IMR-90 (cell line): ENCODE data around the gene HEY2. TPM values are rescaled to one million over a fixed set of nuclear protein-coding genes. Genes with fewer than 3 reads are reported as not detected.

ENCODE experiments used
- ATAC-seq: fragments of 200-7000 bp; cut with Tn5 transposase; 2 replicates; pipeline ENCODE4 v1.9.1; 2020; ENCODE audit warnings: low read depth, mild to moderate bottlenecking, moderate library complexity
- BruUV-seq: library from RNA; stranded (reverse); fragments of 400-500 nt; replicated peaks from 2 replicates; lab custom pipeline; 2021; lab: Mats Ljungman, UMichigan
- CTCF ChIA-PET: fragments of 300-600 bp; formaldehyde crosslinking; extraction: SDS; loops from one replicate; lab custom pipeline; 2021; ENCODE audit warnings: antibody characterized with exemption; lab: Yijun Ruan, JAX
- POLR2A ChIA-PET: fragments of 300-600 bp; sonication (Branson Sonifier 250); formaldehyde crosslinking; loops from one replicate; lab custom pipeline; 2022; ENCODE audit warnings: antibody characterized with exemption; ENCODE audit not compliant: unreplicated experiment; lab: Charles Lee
- DNase-seq: peaks from one replicate; pipeline ENCODE4 v3.0.0; 2013
- H2AFZ ChIP-seq: replicated peaks from 2 replicates; pipeline ENCODE3; 2013; ENCODE audit warnings: low read length, mild to moderate bottlenecking; ENCODE audit not compliant: poor library complexity
- H2AK5ac ChIP-seq: 2 replicates; pipeline ENCODE4 v1.6.1; 2013; ENCODE audit warnings: low read depth, low read length, inconsistent platforms
- H2AK9ac ChIP-seq: replicated peaks from 2 replicates; pipeline ENCODE3; 2013; ENCODE audit warnings: mild to moderate bottlenecking, low read depth, low read length, moderate library complexity; ENCODE audit not compliant: poor library complexity
- H2BK120ac ChIP-seq: 2 replicates; pipeline ENCODE4 v1.6.1; 2013; ENCODE audit warnings: low read depth, low read length, inconsistent platforms
- H2BK15ac ChIP-seq: 3 replicates; pipeline ENCODE4 v1.6.1; 2013; ENCODE audit warnings: low read depth, low read length, inconsistent platforms
- H2BK20ac ChIP-seq: 2 replicates; pipeline ENCODE4 v1.6.1; 2013; ENCODE audit warnings: low read depth, mild to moderate bottlenecking, inconsistent platforms, low read length, moderate library complexity
- H2BK5ac ChIP-seq: 2 replicates; pipeline ENCODE4 v1.6.1; 2013; ENCODE audit warnings: mild to moderate bottlenecking, low read depth, low read length, inconsistent platforms; ENCODE audit not compliant: poor library complexity, severe bottlenecking
- H3K14ac ChIP-seq: replicated peaks from 2 replicates; pipeline ENCODE4 v1.6.1; 2013; ENCODE audit warnings: low read depth, low read length, inconsistent platforms
- H3K18ac ChIP-seq: 2 replicates; pipeline ENCODE4 v1.6.1; 2013; ENCODE audit warnings: low read depth, low read length, control low read depth
- H3K23ac ChIP-seq: 2 replicates; pipeline ENCODE4 v1.6.1; 2013; ENCODE audit warnings: low read depth, low read length, inconsistent platforms
- H3K27ac ChIP-seq: 2 replicates; pipeline ENCODE4 v1.5.1; 2013; ENCODE audit warnings: mild to moderate bottlenecking, control low read depth, low read length; ENCODE audit not compliant: insufficient read depth
- H3K27me3 ChIP-seq: 2 replicates; pipeline ENCODE4 v1.6.1; 2013; ENCODE audit warnings: low read length; ENCODE audit not compliant: control insufficient read depth, insufficient read depth
- H3K36me3 ChIP-seq: 2 replicates; pipeline ENCODE4 v1.6.1; 2013; ENCODE audit warnings: low read length, mixed read lengths; ENCODE audit not compliant: control insufficient read depth, insufficient read depth
- H3K4ac ChIP-seq: 2 replicates; pipeline ENCODE4 v1.6.1; 2013; ENCODE audit warnings: low read depth, low read length, inconsistent platforms
- H3K4me1 ChIP-seq: 2 replicates; pipeline ENCODE4 v1.6.1; 2013; ENCODE audit warnings: low read length, mixed read lengths; ENCODE audit not compliant: control insufficient read depth, insufficient read depth
- H3K4me2 ChIP-seq: 2 replicates; pipeline ENCODE4 v1.6.1; 2013; ENCODE audit warnings: low read depth, mild to moderate bottlenecking, control low read depth, low read length, moderate library complexity
- H3K4me3 ChIP-seq: 2 replicates; pipeline ENCODE4 v1.5.1; 2013; ENCODE audit warnings: low read depth, mild to moderate bottlenecking, control low read depth, low read length, moderate library complexity; ENCODE audit not compliant: insufficient read depth
- H3K56ac ChIP-seq: 2 replicates; pipeline ENCODE4 v1.6.1; 2013; ENCODE audit warnings: low read length, inconsistent platforms; ENCODE audit not compliant: insufficient read depth; ENCODE audit errors: extremely low read depth
- H3K79me1 ChIP-seq, 2 experiments: 2 replicates each; pipeline ENCODE4 v1.6.1; 2013; ENCODE audit warnings: low read length in 2 of 2, inconsistent platforms in 1 of 2, low read depth in 1 of 2
- H3K9ac ChIP-seq: 2 replicates; pipeline ENCODE4 v1.6.1; 2013; ENCODE audit warnings: low read depth, low read length, control low read depth
- H3K9me1 ChIP-seq: 2 replicates; pipeline ENCODE4 v1.6.1; 2013; ENCODE audit warnings: low read length, inconsistent platforms; ENCODE audit not compliant: insufficient read depth
- H3K9me3 ChIP-seq: 2 replicates; pipeline ENCODE4 v1.6.1; 2013; ENCODE audit warnings: low read length; ENCODE audit not compliant: control insufficient read depth, insufficient read depth
- H4K20me1 ChIP-seq: 2 replicates; pipeline ENCODE4 v1.6.1; 2013; ENCODE audit warnings: low read length, inconsistent platforms; ENCODE audit not compliant: insufficient read depth
- H4K5ac ChIP-seq: 2 replicates; pipeline ENCODE4 v1.6.1; 2013; ENCODE audit warnings: mild to moderate bottlenecking, low read depth, low read length, control low read depth
- H4K8ac ChIP-seq, 2 experiments: 2 replicates each; pipeline ENCODE4 v1.6.1; 2013; ENCODE audit warnings: low read depth in 2 of 2, low read length in 2 of 2, control low read depth in 1 of 2, inconsistent platforms in 1 of 2
- H4K91ac ChIP-seq: 2 replicates; pipeline ENCODE4 v1.6.1; 2013; ENCODE audit warnings: low read depth, low read length, inconsistent platforms; ENCODE audit not compliant: insufficient read depth
- BHLHE40 ChIP-seq: fragments of 150-350 bp; IDR thresholded peaks from 2 replicates; pipeline ENCODE4 v1.6.1; 2016; ENCODE audit warnings: mild to moderate bottlenecking, low read depth, low read length
- CEBPB ChIP-seq: IDR thresholded peaks from 2 replicates; pipeline ENCODE4 v1.6.1; 2012; ENCODE audit warnings: low read depth, low read length, improper control_type of control experiment
- CHD1 ChIP-seq: IDR thresholded peaks from 2 replicates; pipeline ENCODE4 v1.6.1; 2012; ENCODE audit warnings: low read depth, low read length, improper control_type of control experiment
- CTCF ChIP-seq: conservative IDR thresholded peaks from 2 replicates; pipeline ENCODE4 v1.5.1; 2012; ENCODE audit warnings: mild to moderate bottlenecking, low read depth, low read length, improper control_type of control experiment
- ELK1 ChIP-seq: fragments of 150-350 bp; IDR thresholded peaks from 2 replicates; pipeline ENCODE4 v1.6.1; 2016; ENCODE audit warnings: low read depth, mild to moderate bottlenecking, low read length, moderate library complexity, borderline replicate concordance
- FOS ChIP-seq: fragments of 150-350 bp; IDR thresholded peaks from 2 replicates; pipeline ENCODE4 v1.6.1; 2016; ENCODE audit warnings: low read depth, low read length
- MAZ ChIP-seq: IDR thresholded peaks from 2 replicates; pipeline ENCODE4 v1.6.1; 2012; ENCODE audit warnings: low read depth, mild to moderate bottlenecking, low read length, improper control_type of control experiment, moderate library complexity, borderline replicate concordance
- MXI1 ChIP-seq: IDR thresholded peaks from 2 replicates; pipeline ENCODE4 v1.6.1; 2012; ENCODE audit warnings: low read depth, mild to moderate bottlenecking, low read length, moderate library complexity, borderline replicate concordance
- POLR2A ChIP-seq: IDR thresholded peaks from 2 replicates; pipeline ENCODE4 v1.6.1; 2012; ENCODE audit warnings: mild to moderate bottlenecking, low read depth, low read length
- USF2 ChIP-seq: fragments of 150-350 bp; IDR thresholded peaks from 2 replicates; pipeline ENCODE4 v1.6.1; 2017; ENCODE audit warnings: mild to moderate bottlenecking, antibody characterized with exemption, low read length, low read depth
- WGBS, 2 experiments: methylation state at CpG; one replicate each; pipeline versions ENCODE4 v1.1.5 to v1.1.7; 2013; ENCODE audit warnings: missing lambda C conversion rate in 2 of 2; ENCODE audit not compliant: insufficient read length in 1 of 2; ENCODE audit errors: extremely low coverage in 2 of 2; 5-methylcytosine and 5-hydroxymethylcytosine counted together
- dilution Hi-C: fragments of 300-500 bp; cut with HindIII; formaldehyde crosslinking; loops from one replicate; pipeline ENCODE4 v1.14.3; 2018; ENCODE audit warnings: low sequenced_read_pairs; ENCODE audit not compliant: unreplicated experiment
- in situ Hi-C: fragments of 300-500 bp; cut with MboI; formaldehyde crosslinking; loops from 3 replicates; pipeline ENCODE4 v1.14.3; 2019; ENCODE audit warnings: low sequenced_read_pairs, inconsistent platforms, mixed read lengths
- intact Hi-C: fragments of 100-400 bp; cut with micrococcal nuclease; formaldehyde crosslinking; loops from 2 replicates; pipeline ENCODE4 v1.10.0; 2022
- polyA plus RNA-seq, 3 experiments: library from polyadenylated mRNA; depleted of rRNA; stranded (reverse); fragments of >200 nt; gene quantifications; 2 replicates each; pipeline ENCODE4 v1.2.3, GENCODE V29; 2012; ENCODE audit warnings: low replicate concordance in 1 of 3
- total RNA-seq: library from RNA; depleted of rRNA; stranded (reverse); fragments of >200 nt; gene quantifications from 2 replicates; pipeline ENCODE4 v1.2.3, GENCODE V29; 2012

Gene HEY2
- total and polyA plus RNA-seq, 2 of the 4 experiments (the other 2 are of a cell fraction) = not detected

GRCh38 chr6:125790358-125791150 is 41.1 kb downstream of the HEY2 start, which contains the start of gene NCOA7:
Gene NCOA7, plus strand, starts transcription at chr6:125790960. Its CDS starts 24,395 bp downstream, at chr6:125815355.
- H2BK5ac ChIP-seq = peak within 1 kb of the TSS; percentile 75
- peak within 1 kb of the TSS; percentile 100 for H3K4me2 ChIP-seq
- peak within 1 kb of the TSS; percentile 93 for H3K9ac ChIP-seq
- H3K9me1 ChIP-seq = no peaks in the 10 kb centered on the region
- ChIA-PET CTCF (interaction anchor here (0.5 to 4.9 kb wide), 17 partner anchors 10 to 489 kb away, joined by 3 to 45 read pairs (median 4); partner anchors contain the start of gene HINT3), POLR2A (interaction anchor here (0.7 to 1.3 kb wide), 5 partner anchors 9 to 1476 kb away, joined by 3 to 4 read pairs (median 3); partner anchors contain the start of genes HINT3 and RNF146)
- H2AK5ac ChIP-seq = peak within 1 kb of the TSS; percentile 52
- no peaks in the 10 kb centered on the region for H3K27me3 ChIP-seq
- BruUV-seq = no TSS peak
- peak within 1 kb of the TSS; percentile 86 for H3K4ac ChIP-seq
- H3K14ac ChIP-seq = peak within 1 kb of the TSS; percentile 82
- H3K79me1 ChIP-seq = peaks cover 5 to 24% of the 10 kb centered on the region in 2 experiments
- peak within 1 kb of the TSS; percentile 92 to 98 for H4K8ac ChIP-seq
- 0% methylated on average over 52 of the region's 100 CpGs; no CpG with 5 or more reads in 1 of the 2 experiments for WGBS, 2 experiments
- peak within 1 kb of the TSS; percentile 84 for H4K91ac ChIP-seq
- H2BK20ac ChIP-seq = no peak within 1 kb of the TSS
- ATAC-seq (peak; percentile 94), DNase-seq (peak; percentile 67)
- H3K27ac ChIP-seq = peak within 1 kb of the TSS; percentile 82
- H4K20me1 ChIP-seq = no peaks in the 10 kb centered on the region
- intact Hi-C loops = loop anchor here (1.0 to 5.0 kb wide), 2 partner anchors 67 to 166 kb away; partner anchors contain the start of gene HINT3
- no peak within 1 kb of the TSS for H2BK15ac ChIP-seq
- no peaks in the 10 kb centered on the region for H3K36me3 ChIP-seq
- TF ChIP-seq CHD1 = no peak
- no peak for TF ChIP-seq FOS
- TF ChIP-seq BHLHE40 = no peak
- 0 out of 2 replicates have a peak, but pooled peaks have one; percentile 14 for TF ChIP-seq CTCF
- TF ChIP-seq CEBPB = peak; percentile 25; the same call in 1 of the 2 replicates
- no peak for TF ChIP-seq USF2
- TF ChIP-seq MAZ = peak; percentile 78; the same call in 1 of the 2 replicates
- no peak for TF ChIP-seq ELK1
- 0 out of 2 replicates have a peak, but pooled peaks have one; percentile 14 for TF ChIP-seq MXI1
- peak; percentile 28 for TF ChIP-seq POLR2A
- H2AK9ac ChIP-seq = peak within 1 kb of the TSS; percentile 92
- H4K5ac ChIP-seq = peak within 1 kb of the TSS; percentile 96
- H3K23ac ChIP-seq = peak within 1 kb of the TSS; percentile 83
- peak within 1 kb of the TSS; percentile 49; the same call in 1 of the 2 replicates for H2BK120ac ChIP-seq
- peak within 1 kb of the TSS; percentile 79 for H3K18ac ChIP-seq
- H3K4me3 ChIP-seq = peak within 1 kb of the TSS; percentile 83
- no peaks in the 10 kb centered on the region for H3K9me3 ChIP-seq
- peak within 1 kb of the TSS; percentile 85 for H2AFZ ChIP-seq
- dilution Hi-C loops = no loop called here
- in situ Hi-C loops = no loop called here
- peak within 1 kb of the TSS; percentile 75 for H3K56ac ChIP-seq
- H3K4me1 ChIP-seq = peaks cover 8% of the 10 kb centered on the region
